Caco-2 (cell line): ENCODE data around the gene LDB1. TPM values are rescaled to one million over a fixed set of nuclear protein-coding genes. Genes with fewer than 3 reads are reported as not detected.
A peak's percentile ranks its signal among the peaks of the same experiment; 100 is the strongest.

Source experiments
- BruUV-seq: library from RNA; stranded (reverse); fragments of 400-500 nt; replicated peaks from 2 replicates; lab custom pipeline; 2021; lab: Mats Ljungman, UMichigan
- CTCF ChIA-PET: fragments of 300-600 bp; sonication (Branson Sonifier 250); formaldehyde crosslinking; loops from one replicate; lab custom pipeline; 2022; ENCODE audit warnings: antibody characterized with exemption; lab: Charles Lee
- POLR2A ChIA-PET: fragments of 300-600 bp; sonication (Branson Sonifier 250); formaldehyde crosslinking; loops from one replicate; lab custom pipeline; 2022; ENCODE audit warnings: antibody characterized with exemption; lab: Charles Lee
- DNase-seq, 2 experiments: peaks; one replicate each; pipeline versions ENCODE4 v3.0.0 to v3.0.0-alpha.2; 2020 to 2022
- H3K27me3 ChIP-seq: replicated peaks from 2 replicates; pipeline ENCODE4 v1.6.0; 2011; ENCODE audit warnings: low read length; ENCODE audit not compliant: control insufficient read depth, insufficient read depth
- H3K36me3 ChIP-seq: 2 replicates; pipeline ENCODE4 v1.5.1; 2011; ENCODE audit warnings: low read length; ENCODE audit not compliant: control insufficient read depth, insufficient read depth
- H3K4me1 ChIP-seq: fragments of 250-450 bp; sonication (Bioruptor Pico); 2 replicates; pipeline ENCODE4 v1.5.1; 2020; ENCODE audit warnings: mild to moderate bottlenecking
- H3K4me3 ChIP-seq: 2 replicates; pipeline ENCODE4 v1.5.1; 2011; ENCODE audit warnings: low read depth, mild to moderate bottlenecking, control low read depth, low read length
- H3K9me3 ChIP-seq: fragments of 250-450 bp; sonication (Bioruptor Pico); 2 replicates; pipeline ENCODE4 v1.5.1; 2020; ENCODE audit warnings: mild to moderate bottlenecking, moderate library complexity
- H3K27ac Mint-ChIP-seq: one replicate; pipeline ENCODE4 v1.8.0; 2022; ENCODE audit warnings: mixed read lengths; ENCODE audit not compliant: unreplicated experiment
- H3K27me3 Mint-ChIP-seq: one replicate; pipeline ENCODE4 v1.8.0; 2022; ENCODE audit warnings: mixed read lengths; ENCODE audit not compliant: insufficient read depth, unreplicated experiment
- H3K36me3 Mint-ChIP-seq: one replicate; pipeline ENCODE4 v1.8.0; 2022; ENCODE audit warnings: mild to moderate bottlenecking, mixed read lengths; ENCODE audit not compliant: insufficient read depth, unreplicated experiment
- H3K4me1 Mint-ChIP-seq: one replicate; pipeline ENCODE4 v1.8.0; 2022; ENCODE audit warnings: low read depth, mixed read lengths; ENCODE audit not compliant: unreplicated experiment
- H3K4me3 Mint-ChIP-seq: one replicate; pipeline ENCODE4 v1.8.0; 2022; ENCODE audit warnings: mild to moderate bottlenecking, moderate library complexity, mixed read lengths; ENCODE audit not compliant: unreplicated experiment
- H3K9me3 Mint-ChIP-seq: one replicate; pipeline ENCODE4 v1.8.0; 2022; ENCODE audit warnings: mixed read lengths; ENCODE audit not compliant: unreplicated experiment
- CTCF ChIP-seq, 2 experiments: fragments of 200-600 bp in 1 of 2; IDR thresholded peaks; 1 replicate in 1 of 2; 2 replicates in 1 of 2; pipeline versions ENCODE4 v1.5.1 to v1.8.0; 2011 to 2022; ENCODE audit warnings: antibody characterized with exemption in 1 of 2, control low read depth in 1 of 2, inconsistent platforms in 1 of 2, low read depth in 1 of 2, low read length in 1 of 2, mild to moderate bottlenecking in 1 of 2, moderate library complexity in 1 of 2; ENCODE audit not compliant: insufficient read depth in 1 of 2, severe bottlenecking in 1 of 2, unreplicated experiment in 1 of 2
- intact Hi-C: fragments of 100-400 bp; cut with micrococcal nuclease; formaldehyde crosslinking; loops from one replicate; pipeline ENCODE4 v1.10.0; 2022; ENCODE audit not compliant: unreplicated experiment
- total RNA-seq: library from RNA; stranded (reverse); gene quantifications from 2 replicates; pipeline ENCODE4 v1.2.3, GENCODE V29; 2022

Gene LDB1
- total RNA-seq, 1 experiment from 2014 or later: 52.3 TPM

GRCh38 chr10:102085336-102085735, 34.8 kb downstream of the LDB1 start:
- Histone ChIP-seq H3K36me3 (no peaks in the 10 kb centered on the region), H3K4me3 (no peak overlapping the region), H3K27me3 (no peaks in the 10 kb centered on the region), H3K4me1 (no peaks in the 10 kb centered on the region), H3K9me3 (no peaks in the 10 kb centered on the region)
- Mint-ChIP-seq H3K36me3 (no peaks in the 10 kb centered on the region), H3K27ac (no peak overlapping the region), H3K4me3 (no peak overlapping the region), H3K27me3 (no peaks in the 10 kb centered on the region), H3K4me1 (no peaks in the 10 kb centered on the region), H3K9me3 (no peaks in the 10 kb centered on the region)
- intact Hi-C loops: no loop called here
- ChIA-PET CTCF (interaction anchor here (1.6 kb wide), 1 partner anchor 16 kb away, joined by 5 read pairs; no protein-coding TSS in a partner anchor), POLR2A (no interaction called here)
- DNase-seq: no peak
- TF ChIP-seq CTCF (IDR thresholded peaks at IDR 0.05; ENCODE audit: insufficient read depth in 1 of 2, low read depth in 1 of 2, low read length in 1 of 2, severe bottlenecking in 1 of 2, unreplicated experiment in 1 of 2): no peak
- BruUV-seq: no TSS peak

GRCh38 chr10:102083541-102083940, 36.6 kb downstream of the LDB1 start:
- DNase-seq: no peak
- H3K4me3 ChIP-seq: no peak overlapping the region
- Mint-ChIP-seq H3K4me3 (no peak overlapping the region), H3K9me3 (no peaks in the 10 kb centered on the region), H3K36me3 (no peaks in the 10 kb centered on the region), H3K4me1 (no peaks in the 10 kb centered on the region), H3K27ac (no peak overlapping the region), H3K27me3 (no peaks in the 10 kb centered on the region)
- POLR2A ChIA-PET: no interaction called here
- no peaks in the 10 kb centered on the region for H3K9me3 ChIP-seq
- no TSS peak for BruUV-seq
- TF ChIP-seq CTCF (IDR thresholded peaks at IDR 0.05; ENCODE audit: insufficient read depth in 1 of 2, low read depth in 1 of 2, low read length in 1 of 2, severe bottlenecking in 1 of 2, unreplicated experiment in 1 of 2): no peak
- CTCF ChIA-PET: interaction anchor here (0.6 to 1.1 kb wide), 3 partner anchors 14 to 891 kb away, joined by 3 to 4 read pairs (median 3); no protein-coding TSS in a partner anchor
- intact Hi-C loops: no loop called here
- H3K36me3 ChIP-seq: no peaks in the 10 kb centered on the region
- H3K4me1 ChIP-seq: no peaks in the 10 kb centered on the region
- no peaks in the 10 kb centered on the region for H3K27me3 ChIP-seq

- Histone ChIP-seq H3K4me1 (no peaks in the 10 kb centered on the region), H3K36me3 (no peaks in the 10 kb centered on the region), H3K4me3 (no peak overlapping the region), H3K9me3 (no peaks in the 10 kb centered on the region), H3K27me3 (no peaks in the 10 kb centered on the region)
- Mint-ChIP-seq H3K4me1 (no peaks in the 10 kb centered on the region), H3K27ac (no peak overlapping the region), H3K27me3 (no peaks in the 10 kb centered on the region), H3K4me3 (no peak overlapping the region), H3K36me3 (no peaks in the 10 kb centered on the region), H3K9me3 (no peaks in the 10 kb centered on the region)
- peak; percentile 95 for TF ChIP-seq CTCF (IDR thresholded peaks at IDR 0.05; ENCODE audit: insufficient read depth in 1 of 2, low read depth in 1 of 2, low read length in 1 of 2, severe bottlenecking in 1 of 2, unreplicated experiment in 1 of 2)
- POLR2A ChIA-PET: no interaction called here
- no TSS peak for BruUV-seq
- CTCF ChIA-PET: interaction anchor here (0.5 to 1.6 kb wide), 10 partner anchors 8 to 360 kb away, joined by 3 to 17 read pairs (median 4); partner anchors contain the start of gene ARMH3
- peak; percentile 81 to 85 for DNase-seq
- intact Hi-C loops: loop anchor here (1.0 to 2.0 kb wide), 4 partner anchors 64 to 470 kb away; no protein-coding TSS in a partner anchor
These were observed 47.3 kb downstream of the LDB1 start for GRCh38 chr10:102072673-102073527.
